NCI-H526 (cell line): ENCODE measurements around the gene ANXA4.
"Not testable (repeated sequence)": the region's sequence is repeated elsewhere in the genome, so short reads cannot be mapped to it uniquely, and the experiment has no call there.

Experiments used
- DNase-seq, 2 experiments: peaks; one replicate each; lab custom pipeline; 2025; lab: John Stamatoyannopoulos, UW

ANXA4 gene

DNA sequence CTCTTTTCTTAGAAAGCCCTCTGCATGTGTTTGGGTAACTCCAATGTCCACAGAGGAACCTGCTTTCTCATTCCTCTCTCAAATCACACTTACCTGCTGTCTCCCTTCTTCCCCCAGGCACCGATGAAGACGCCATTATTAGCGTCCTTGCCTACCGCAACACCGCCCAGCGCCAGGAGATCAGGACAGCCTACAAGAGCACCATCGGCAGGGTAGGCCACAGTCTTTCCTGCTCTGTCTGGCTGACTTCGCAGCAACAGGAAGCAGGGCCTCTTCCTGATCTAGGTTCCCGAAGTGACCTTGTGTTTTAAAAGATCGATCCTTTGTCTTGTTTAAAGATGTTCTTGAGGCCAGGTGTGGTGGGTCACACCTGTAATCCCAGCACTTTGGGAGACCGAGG is 62.5 kb downstream of the ANXA4 start:
- DNase-seq: no peak

DNA sequence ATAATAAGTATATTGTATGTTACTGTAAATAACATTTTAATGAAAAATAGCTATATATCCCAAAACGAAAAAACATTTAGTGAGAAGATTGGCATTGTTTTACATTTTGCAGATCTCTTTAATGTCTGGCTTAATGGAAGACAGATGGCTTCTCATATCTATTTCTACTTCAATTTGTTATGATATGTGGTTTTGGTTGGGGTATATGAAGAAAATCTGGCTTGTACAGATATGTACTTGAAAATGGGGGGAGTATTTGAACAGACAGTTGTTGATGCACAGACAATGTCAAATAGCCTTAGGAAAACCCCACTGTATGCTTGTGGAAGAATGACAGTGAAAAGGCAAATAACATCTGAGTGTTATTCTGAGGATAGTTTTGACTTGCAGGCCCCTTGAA is 64.0 kb downstream of the ANXA4 start:
- DNase-seq: no peak

- DNase-seq: no peak
Observed at GRCh38 chr2:69807821-69808540, 66.0 kb downstream of the ANXA4 start.

- DNase-seq: no peak
Observed at GRCh38 chr2:69810550-69810949, 68.6 kb downstream of the ANXA4 start.

DNA sequence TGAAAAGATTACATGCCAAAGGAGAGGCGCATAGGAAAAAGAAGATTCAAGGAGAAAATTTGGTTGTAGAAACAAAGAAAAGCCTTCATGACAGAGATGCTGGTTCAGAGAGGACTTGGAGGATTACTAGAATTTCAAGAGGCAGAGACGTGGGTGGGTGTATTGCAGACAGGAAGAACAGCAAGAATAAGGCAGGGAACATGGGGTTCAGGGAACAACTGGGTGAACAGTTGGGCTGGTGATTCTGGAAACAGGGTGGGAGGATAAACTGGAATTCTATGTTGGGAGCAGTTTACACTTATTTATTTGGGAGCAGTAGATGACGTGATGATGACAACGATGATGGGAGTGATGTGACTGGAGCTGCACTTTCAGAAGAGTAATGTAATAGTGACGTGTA is 69.1 kb downstream of the ANXA4 start:
- no peak for DNase-seq

GRCh38 chr2:69811591-69811990 is 69.7 kb downstream of the ANXA4 start:
- no peak for DNase-seq

- no peak for DNase-seq
Observed at GRCh38 chr2:69815717-69816116, 73.8 kb downstream of the ANXA4 start.

GRCh38 chr2:69816923-69817542 is 75.1 kb downstream of the ANXA4 start:
- peak; percentile 73 to 91 for DNase-seq

DNA sequence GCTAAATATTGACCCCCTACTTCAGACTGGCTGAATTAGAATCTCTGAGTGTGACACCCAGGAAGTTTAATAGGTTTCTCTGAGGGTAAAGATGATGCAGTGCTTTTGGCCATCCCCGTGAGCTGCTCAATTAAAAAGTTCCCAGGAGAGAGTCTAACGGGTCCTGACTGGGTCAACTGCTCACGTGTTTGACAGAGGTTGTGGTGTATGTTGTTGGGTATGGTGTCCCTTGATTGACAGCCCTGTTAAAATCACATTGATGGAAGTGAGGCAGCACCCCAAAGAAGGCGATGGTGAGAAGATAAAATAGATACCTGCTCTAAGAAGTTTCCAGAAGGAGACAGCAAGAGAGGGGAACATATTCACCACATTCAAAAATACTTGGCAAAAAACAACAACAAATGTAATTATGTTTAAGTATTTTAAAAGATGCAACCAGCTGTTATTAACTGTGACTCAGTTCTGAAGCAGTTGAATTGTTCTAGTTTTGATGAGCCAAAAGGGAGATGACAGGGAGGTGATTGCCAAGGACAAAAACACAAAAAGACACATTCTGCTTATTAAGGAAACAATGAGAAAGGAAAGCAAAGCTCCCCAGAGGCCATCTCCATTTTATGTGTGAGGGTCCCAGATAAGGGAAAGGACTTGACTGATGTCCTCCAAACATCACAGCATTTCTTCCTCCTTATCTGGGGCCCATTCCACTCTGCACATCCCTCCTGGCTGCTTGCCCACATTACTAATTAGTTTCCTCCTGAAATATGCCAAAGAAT is 76.0 kb downstream of the ANXA4 start:
- no peak for DNase-seq

- DNase-seq: peak in 1 of 2 experiments; percentile 8
Observed at GRCh38 chr2:69827796-69828540, 86.0 kb downstream of the ANXA4 start.

GRCh38 chr2:69828938-69829255 is 87.0 kb downstream of the ANXA4 start:
- DNase-seq: no peak

GRCh38 chr2:69829256-69830044 is 87.5 kb downstream of the ANXA4 start, which contains the start of gene GMCL1:
Gene GMCL1 (plus strand): TSS chr2:69829660. CDS start chr2:69829893, 233 bp downstream.
- DNase-seq: peak; percentile 92 to 98

- peak; percentile 55 to 62 for DNase-seq
Observed at GRCh38 chr2:69830045-69830905, 88.3 kb downstream of the ANXA4 start.

GRCh38 chr2:69830906-69831241 is 88.9 kb downstream of the ANXA4 start:
- DNase-seq: not testable (repeated sequence)

- no peak for DNase-seq
Observed at GRCh38 chr2:69831354-69831905, 89.5 kb downstream of the ANXA4 start.

GRCh38 chr2:69833752-69834151 is 91.8 kb downstream of the ANXA4 start:
- no peak for DNase-seq

- no peak for DNase-seq
Observed at GRCh38 chr2:69835666-69836065, 93.7 kb downstream of the ANXA4 start.

DNA sequence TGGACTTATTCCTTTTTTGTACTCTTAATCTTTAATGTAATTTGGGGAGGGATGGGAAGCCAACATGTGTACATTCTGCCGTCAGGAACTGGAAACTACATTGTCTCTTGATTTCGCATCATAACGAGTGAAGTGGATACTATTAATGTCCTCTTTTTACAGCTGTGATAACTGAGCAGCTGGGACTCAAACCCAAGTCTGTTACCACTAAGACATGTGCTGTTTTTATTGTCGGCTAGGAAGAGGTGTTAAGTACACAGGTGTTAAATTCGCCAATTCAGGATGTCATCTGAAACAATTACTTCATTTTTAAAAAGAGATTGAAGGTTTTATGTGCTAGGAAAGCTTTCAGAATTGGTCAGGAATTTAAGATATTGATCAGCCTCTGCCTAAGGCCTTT is 94.4 kb downstream of the ANXA4 start:
- no peak for DNase-seq

GRCh38 chr2:69837533-69837932 is 95.6 kb downstream of the ANXA4 start:
- no peak for DNase-seq

DNA sequence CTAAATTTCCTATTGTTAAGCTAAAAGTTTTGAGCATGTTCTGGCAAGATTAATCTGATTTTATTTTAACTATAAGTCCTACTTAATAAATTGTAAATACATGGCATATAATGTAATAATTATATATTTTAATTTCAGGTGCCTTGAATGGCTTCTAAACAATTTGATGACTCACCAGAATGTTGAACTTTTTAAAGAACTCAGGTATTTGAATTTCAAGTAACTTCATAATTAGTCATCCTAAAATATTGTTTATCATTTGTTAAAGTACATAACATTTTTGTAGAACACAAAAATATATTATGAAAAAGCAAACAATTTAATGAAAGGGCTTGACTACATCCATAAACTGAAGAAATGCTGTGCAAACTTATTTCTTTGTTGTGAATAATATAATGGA is 102.1 kb downstream of the ANXA4 start:
- no peak for DNase-seq
